Activated CD4-positive, alpha-beta T cell treated with anti-CD3 and anti-CD28 coated beads, Interleukin-2, amount 10 ng/mL, durations not matched to agents 7 days and 5 days (primary cell): ENCODE results near the gene ADRA1B. TPM values are rescaled to one million over a fixed set of nuclear protein-coding genes. Genes with fewer than 3 reads are reported as not detected.

Experiments
- CTCF ChIA-PET: fragments of 350-600 bp; sonication (Branson Sonifier 250); formaldehyde crosslinking; loops from one replicate; lab custom pipeline; 2021; ENCODE audit warnings: antibody characterized with exemption; lab: Charles Lee
- POLR2A ChIA-PET: fragments of 350-600 bp; sonication (Branson Sonifier 250); formaldehyde crosslinking; loops from one replicate; lab custom pipeline; 2021; ENCODE audit warnings: antibody characterized with exemption; lab: Charles Lee
- DNase-seq: peaks from one replicate; pipeline ENCODE4 v3.0.0-alpha.2; 2020
- H3K27ac Mint-ChIP-seq: one replicate; pipeline ENCODE4 v1.8.0; 2021; ENCODE audit warnings: mild to moderate bottlenecking, moderate library complexity, mixed read lengths
- H3K27me3 Mint-ChIP-seq: one replicate; pipeline ENCODE4 v1.8.0; 2021; ENCODE audit warnings: mixed read lengths
- H3K36me3 Mint-ChIP-seq: one replicate; pipeline ENCODE4 v1.8.0; 2021; ENCODE audit warnings: low read depth, mixed read lengths
- H3K4me1 Mint-ChIP-seq: one replicate; pipeline ENCODE4 v1.8.0; 2021; ENCODE audit warnings: mixed read lengths
- H3K4me3 Mint-ChIP-seq: one replicate; pipeline ENCODE4 v1.8.0; 2021; ENCODE audit warnings: mild to moderate bottlenecking, moderate library complexity, mixed read lengths
- H3K9me3 Mint-ChIP-seq: one replicate; pipeline ENCODE4 v1.8.0; 2021; ENCODE audit warnings: mixed read lengths
- total RNA-seq, 2 experiments: library from RNA; stranded (reverse); gene quantifications; one replicate each; pipeline ENCODE4 v1.2.3, GENCODE V29; 2021

ADRA1B gene
- total RNA-seq, 2 experiments from 2014 or later: not detected

DNA sequence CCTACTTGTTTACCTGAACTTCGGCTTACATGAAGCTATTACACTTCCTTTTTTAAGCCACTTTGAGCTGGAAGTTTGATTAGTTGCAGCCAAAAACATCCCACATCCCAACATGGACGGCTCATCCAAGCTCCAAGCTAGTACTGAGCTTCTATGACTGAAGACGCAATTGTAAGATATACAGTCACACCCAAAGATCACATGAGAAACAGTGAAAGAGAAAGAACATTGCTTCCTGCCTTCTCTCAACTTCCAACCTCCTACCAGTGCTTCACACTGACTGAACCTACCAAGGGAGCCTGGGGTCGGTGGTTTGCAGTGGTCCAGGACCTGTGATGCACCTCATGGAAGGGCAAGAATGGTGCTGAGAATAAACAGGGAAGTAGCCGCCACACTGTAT, 27.4 kb upstream of the ADRA1B start:
- H3K27me3 Mint-ChIP-seq: peaks cover 5% of the 10 kb centered on the region
- DNase-seq: no peak
- H3K9me3 Mint-ChIP-seq: no peaks in the 10 kb centered on the region
- CTCF ChIA-PET: no interaction called here
- POLR2A ChIA-PET: no interaction called here
- no peak overlapping the region for H3K4me3 Mint-ChIP-seq
- H3K27ac Mint-ChIP-seq: no peak overlapping the region
- no peaks in the 10 kb centered on the region for H3K4me1 Mint-ChIP-seq
- H3K36me3 Mint-ChIP-seq: no peaks in the 10 kb centered on the region

DNA sequence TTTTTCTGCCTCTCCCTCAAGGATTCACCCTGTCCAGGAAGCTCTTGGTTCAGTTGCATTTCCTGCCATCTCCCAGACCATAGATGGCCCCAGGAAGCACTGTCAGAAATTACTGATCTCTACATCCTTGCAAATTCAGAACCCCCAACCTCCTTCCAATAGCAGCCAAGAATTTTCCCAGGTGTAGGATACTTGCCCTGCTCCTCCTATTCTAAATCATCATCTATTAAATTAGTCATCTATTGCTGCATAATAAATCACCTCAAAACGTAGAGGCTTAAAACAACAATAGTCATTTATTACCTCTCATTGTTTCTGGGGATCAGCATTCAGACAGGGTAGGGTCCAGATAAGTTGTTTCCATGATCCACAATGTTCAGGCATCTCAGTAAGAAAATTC, 26.1 kb upstream of the ADRA1B start:
- Mint-ChIP-seq H3K9me3 (no peaks in the 10 kb centered on the region), H3K36me3 (no peaks in the 10 kb centered on the region), H3K4me1 (no peaks in the 10 kb centered on the region), H3K27ac (no peak overlapping the region), H3K27me3 (peaks cover 5% of the 10 kb centered on the region), H3K4me3 (no peak overlapping the region)
- CTCF ChIA-PET: no interaction called here
- POLR2A ChIA-PET: no interaction called here
- no peak for DNase-seq

DNA sequence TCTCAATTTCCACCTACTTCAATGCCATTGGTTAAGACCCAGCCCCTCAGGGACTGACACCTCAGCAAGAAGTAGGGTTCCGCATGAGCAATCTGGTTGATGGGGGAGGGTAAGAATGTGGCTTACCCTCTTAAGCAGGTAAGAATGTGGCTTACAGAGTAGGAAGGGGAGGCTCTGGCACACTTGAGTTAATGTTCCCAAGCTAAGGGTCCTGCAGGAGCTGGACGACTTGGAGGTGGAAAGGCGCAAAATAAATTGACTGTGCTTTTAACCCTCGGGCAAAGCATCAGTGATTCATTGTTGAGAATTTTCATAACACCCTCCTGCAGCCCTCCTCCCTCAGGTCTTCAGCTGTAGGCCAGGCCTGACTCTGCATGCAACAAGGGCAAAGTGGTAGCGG, 24.9 kb upstream of the ADRA1B start:
- Mint-ChIP-seq H3K4me3 (no peak overlapping the region), H3K27ac (no peak overlapping the region), H3K9me3 (no peaks in the 10 kb centered on the region), H3K36me3 (no peaks in the 10 kb centered on the region), H3K27me3 (peaks cover 6% of the 10 kb centered on the region), H3K4me1 (no peaks in the 10 kb centered on the region)
- no peak for DNase-seq
- ChIA-PET POLR2A (no interaction called here), CTCF (no interaction called here)

DNA sequence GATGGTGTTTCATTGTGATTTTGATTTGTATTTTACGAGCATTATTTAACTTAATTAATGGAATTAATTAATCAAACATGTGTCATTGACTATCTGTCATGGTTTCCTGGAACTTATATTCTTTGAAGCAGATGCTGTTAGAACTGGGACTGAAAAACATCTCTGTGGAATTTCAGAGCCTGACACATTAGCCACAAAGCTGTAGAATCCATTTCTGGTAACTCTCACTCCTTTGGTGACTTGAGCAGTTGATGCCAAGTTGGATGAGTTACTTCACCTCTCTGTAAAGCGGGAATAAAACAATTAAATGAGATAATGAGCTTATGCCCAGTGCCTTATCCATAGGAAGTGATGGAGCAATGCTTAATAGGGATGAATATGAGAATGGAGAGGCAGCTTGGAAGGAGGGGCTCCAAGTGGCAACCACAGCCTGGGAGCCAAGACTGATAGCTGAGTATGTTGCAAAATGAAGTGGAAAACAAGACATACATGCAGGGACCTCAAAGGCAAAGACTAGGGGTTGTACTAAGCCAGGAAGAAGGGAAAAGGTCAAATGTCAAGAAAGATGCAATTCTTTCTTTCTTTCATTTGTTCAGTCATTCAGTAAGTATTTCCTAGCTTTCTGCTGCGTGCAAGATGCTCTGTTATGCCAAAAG, 23.1 kb upstream of the ADRA1B start:
- no peak overlapping the region for H3K4me3 Mint-ChIP-seq
- no peak for DNase-seq
- ChIA-PET CTCF (no interaction called here), POLR2A (no interaction called here)
- H3K27ac Mint-ChIP-seq: no peak overlapping the region
- H3K4me1 Mint-ChIP-seq: no peaks in the 10 kb centered on the region
- H3K27me3 Mint-ChIP-seq: peaks cover 11% of the 10 kb centered on the region
- H3K36me3 Mint-ChIP-seq: no peaks in the 10 kb centered on the region
- H3K9me3 Mint-ChIP-seq: no peaks in the 10 kb centered on the region

DNA sequence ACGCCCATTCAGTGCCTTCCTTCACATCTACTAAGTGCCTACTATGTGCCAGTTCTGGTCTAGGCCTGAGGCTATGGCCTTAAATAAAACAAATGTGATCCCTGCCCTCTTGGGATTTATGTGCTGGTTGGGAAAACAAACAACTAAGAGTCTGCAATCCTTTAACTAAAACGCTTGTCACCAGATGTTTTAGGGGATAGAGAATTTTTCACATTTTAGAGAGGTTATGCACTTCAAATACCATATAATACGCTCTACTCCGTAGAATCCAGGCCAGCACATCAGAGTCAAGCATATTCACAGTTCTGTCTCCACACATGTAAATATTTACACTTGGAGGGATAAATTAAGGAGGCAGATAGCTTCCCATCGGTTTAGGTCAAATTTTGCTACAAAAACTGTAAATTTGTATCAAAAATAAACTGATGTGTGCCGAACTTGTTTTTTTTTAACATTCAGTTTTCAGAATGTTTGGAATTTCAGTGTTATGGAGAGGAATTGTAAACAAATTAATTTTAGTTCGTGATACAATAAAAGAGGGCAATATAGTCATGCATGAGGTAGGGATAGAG, 22.0 kb upstream of the ADRA1B start:
- H3K9me3 Mint-ChIP-seq: no peaks in the 10 kb centered on the region
- H3K27ac Mint-ChIP-seq: no peak overlapping the region
- no peaks in the 10 kb centered on the region for H3K36me3 Mint-ChIP-seq
- peaks cover 8% of the 10 kb centered on the region for H3K27me3 Mint-ChIP-seq
- ChIA-PET CTCF (no interaction called here), POLR2A (no interaction called here)
- no peak overlapping the region for H3K4me3 Mint-ChIP-seq
- DNase-seq: no peak
- H3K4me1 Mint-ChIP-seq: no peaks in the 10 kb centered on the region

DNA sequence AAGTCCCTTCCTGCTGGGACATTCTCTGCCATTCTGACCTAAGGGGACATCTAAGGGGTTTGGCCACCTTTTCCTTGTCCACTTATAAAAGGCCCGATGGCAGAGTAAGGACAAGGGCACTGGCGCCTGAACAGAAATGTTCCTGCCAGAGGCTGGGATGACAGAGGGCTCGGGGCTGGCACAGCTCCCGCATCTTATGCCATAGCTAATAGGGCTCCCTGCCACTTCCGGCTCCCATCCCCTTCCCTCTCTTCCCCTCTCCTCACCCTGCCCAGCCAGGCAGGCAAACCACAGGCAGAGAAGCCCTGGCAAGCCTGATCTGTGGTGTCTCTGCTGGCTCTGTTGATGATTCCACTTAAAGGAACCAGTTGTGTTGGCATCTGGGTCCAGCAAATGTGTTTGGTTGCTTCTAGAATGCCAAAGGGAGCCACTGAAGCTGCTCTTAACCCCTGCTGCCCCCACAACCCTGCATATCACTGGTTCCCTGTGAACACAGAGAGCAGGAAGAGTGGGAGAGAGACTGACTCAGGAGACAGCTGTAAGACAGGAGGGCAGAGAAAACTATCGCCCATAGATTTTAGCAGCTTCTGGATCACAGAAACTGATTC, 18.4 kb upstream of the ADRA1B start:
- CTCF ChIA-PET: no interaction called here
- H3K27me3 Mint-ChIP-seq: peaks cover 9% of the 10 kb centered on the region

DNA sequence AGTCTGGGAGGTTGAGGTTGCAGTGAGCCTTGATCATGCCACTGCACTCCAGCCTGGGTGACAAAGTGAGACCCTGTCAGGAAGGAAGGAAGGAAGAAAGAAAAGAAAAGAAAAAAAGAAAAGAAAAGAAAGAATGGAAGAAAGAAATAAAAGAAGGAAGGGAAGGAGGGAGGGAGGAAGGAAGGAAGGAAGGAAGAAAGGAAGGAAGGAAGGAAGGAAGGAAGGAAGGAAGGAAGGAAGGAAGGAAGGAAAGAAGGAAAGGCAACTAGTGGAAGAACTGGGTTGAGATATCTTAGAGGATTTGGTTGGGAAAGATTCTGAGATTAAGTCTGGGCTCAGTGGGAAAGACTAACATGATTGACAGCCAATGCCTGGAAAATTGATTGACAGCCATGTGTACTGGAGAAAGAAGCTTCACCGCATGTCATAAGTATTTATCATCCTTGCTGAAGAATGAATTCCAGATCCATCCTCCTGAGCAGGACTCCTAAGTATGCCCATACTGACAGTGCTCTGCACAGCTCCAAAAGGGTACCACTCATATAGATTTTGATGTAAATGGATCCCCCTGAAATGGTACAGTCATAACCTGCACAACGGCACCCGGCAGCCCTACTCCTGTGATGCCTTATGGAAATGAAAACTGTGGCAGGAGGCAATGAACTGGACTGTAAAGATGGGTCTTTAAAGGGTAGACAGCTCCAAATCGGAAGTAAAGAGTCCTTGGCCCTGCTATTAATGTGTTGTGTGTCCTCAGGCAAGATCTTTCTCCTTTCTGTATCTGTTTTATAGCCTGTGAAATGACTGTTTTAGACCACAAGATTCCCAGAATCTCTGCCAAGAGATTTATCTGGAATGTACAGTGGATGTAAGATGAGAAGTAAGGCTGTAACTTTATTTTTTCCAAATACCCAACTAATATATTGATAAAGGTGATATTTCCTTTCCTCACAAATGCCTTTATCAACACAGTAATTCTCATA, 16.9 kb upstream of the ADRA1B start:
- ChIA-PET CTCF (no interaction called here), POLR2A (no interaction called here)
- H3K36me3 Mint-ChIP-seq: no peaks in the 10 kb centered on the region
- peaks cover 4% of the 10 kb centered on the region for H3K4me1 Mint-ChIP-seq
- DNase-seq: no peak
- no peak overlapping the region for H3K4me3 Mint-ChIP-seq
- no peaks in the 10 kb centered on the region for H3K9me3 Mint-ChIP-seq
- peaks cover 9% of the 10 kb centered on the region for H3K27me3 Mint-ChIP-seq
- H3K27ac Mint-ChIP-seq: no peak overlapping the region

More for the DNA sequence above, 18.4 kb upstream of the ADRA1B start:
- Mint-ChIP-seq H3K27ac (no peak overlapping the region), H3K9me3 (no peaks in the 10 kb centered on the region), H3K4me3 (no peak overlapping the region), H3K36me3 (no peaks in the 10 kb centered on the region), H3K4me1 (peaks cover 4% of the 10 kb centered on the region)
- DNase-seq: no peak
- POLR2A ChIA-PET: no interaction called here

DNA sequence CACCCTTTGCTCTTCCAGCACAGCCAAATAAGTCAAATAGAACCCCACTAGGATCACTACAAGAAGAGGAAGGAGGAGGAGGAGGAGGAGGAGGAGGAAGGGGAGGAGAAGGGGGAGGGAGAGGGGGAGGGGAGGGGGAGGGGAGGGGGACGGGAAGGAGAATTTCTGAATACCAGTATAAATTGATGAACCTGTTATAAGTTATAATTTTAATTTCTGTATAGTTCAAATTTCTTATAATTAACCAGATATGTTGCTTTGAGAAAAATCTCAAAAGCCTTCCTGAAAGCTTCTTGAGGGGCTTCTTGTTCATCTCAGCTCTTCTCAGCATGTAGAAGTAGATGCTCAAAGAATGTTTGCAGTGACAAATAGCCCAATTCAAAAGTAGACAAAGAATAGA, 15.0 kb upstream of the ADRA1B start:
- no peak for DNase-seq
- Mint-ChIP-seq H3K4me3 (no peak overlapping the region), H3K27me3 (peaks cover 9% of the 10 kb centered on the region), H3K4me1 (peaks cover 8% of the 10 kb centered on the region), H3K27ac (no peak overlapping the region), H3K9me3 (no peaks in the 10 kb centered on the region), H3K36me3 (no peaks in the 10 kb centered on the region)
- ChIA-PET CTCF (no interaction called here), POLR2A (no interaction called here)

DNA sequence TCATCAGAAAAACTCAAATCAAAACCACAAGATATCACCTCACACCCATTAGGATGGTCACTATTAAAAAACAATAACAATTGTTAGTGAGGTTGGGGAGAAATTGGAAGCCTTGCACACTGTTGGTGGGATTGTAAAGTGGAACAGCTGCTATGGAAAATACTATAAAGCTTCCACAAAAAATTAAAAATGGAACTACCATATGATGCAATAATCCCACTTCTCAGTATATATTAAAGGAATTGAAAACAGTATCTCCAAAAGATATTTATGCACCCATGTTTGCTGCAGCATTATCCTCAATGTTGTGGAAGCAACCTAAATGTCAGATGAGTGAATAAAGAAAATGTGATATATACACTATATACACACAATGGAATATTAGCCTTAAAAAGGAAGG, 14.5 kb upstream of the ADRA1B start:
- Mint-ChIP-seq H3K4me3 (no peak overlapping the region), H3K36me3 (no peaks in the 10 kb centered on the region), H3K27me3 (peaks cover 6% of the 10 kb centered on the region), H3K9me3 (no peaks in the 10 kb centered on the region), H3K4me1 (peaks cover 8% of the 10 kb centered on the region), H3K27ac (no peak overlapping the region)
- no peak for DNase-seq
- ChIA-PET CTCF (no interaction called here), POLR2A (no interaction called here)

DNA sequence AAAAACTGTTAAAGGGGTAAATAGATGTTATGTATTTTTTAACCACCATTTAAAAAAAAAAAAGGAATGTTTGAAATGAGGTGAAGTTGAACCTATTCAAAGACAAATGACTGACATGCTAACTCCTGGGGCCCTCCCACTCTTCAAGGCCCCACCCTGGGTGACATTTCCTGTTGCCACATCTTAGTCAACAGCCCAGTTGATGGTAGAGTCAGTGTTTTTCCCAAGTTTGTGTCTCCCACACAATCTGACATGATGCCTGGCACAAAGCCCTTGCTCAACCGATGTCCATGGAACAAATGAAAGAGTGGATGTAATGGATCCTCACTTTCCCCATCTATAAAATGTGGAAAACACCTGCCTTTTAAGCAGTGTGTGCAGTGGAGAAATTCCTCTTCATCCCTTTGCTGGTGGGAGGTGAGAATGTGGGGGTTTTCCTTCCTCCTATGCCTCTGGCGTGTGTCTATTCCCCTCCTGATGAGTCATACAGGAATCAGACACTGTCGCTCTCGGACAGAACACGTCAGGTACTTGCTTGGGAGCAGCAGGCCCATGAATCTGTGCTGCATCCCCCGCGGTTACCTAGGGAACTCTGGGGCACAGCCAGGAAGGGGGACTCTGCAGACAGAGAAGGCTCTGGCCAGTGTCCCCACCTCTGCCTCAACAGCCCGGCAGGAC, 13.7 kb upstream of the ADRA1B start:
- ChIA-PET CTCF (no interaction called here), POLR2A (no interaction called here)
- H3K4me3 Mint-ChIP-seq: no peak overlapping the region
- peaks cover 10% of the 10 kb centered on the region for H3K27me3 Mint-ChIP-seq
- no peak overlapping the region for H3K27ac Mint-ChIP-seq
- peaks cover 8% of the 10 kb centered on the region for H3K4me1 Mint-ChIP-seq
- no peaks in the 10 kb centered on the region for H3K36me3 Mint-ChIP-seq
- H3K9me3 Mint-ChIP-seq: no peaks in the 10 kb centered on the region
- no peak for DNase-seq

DNA sequence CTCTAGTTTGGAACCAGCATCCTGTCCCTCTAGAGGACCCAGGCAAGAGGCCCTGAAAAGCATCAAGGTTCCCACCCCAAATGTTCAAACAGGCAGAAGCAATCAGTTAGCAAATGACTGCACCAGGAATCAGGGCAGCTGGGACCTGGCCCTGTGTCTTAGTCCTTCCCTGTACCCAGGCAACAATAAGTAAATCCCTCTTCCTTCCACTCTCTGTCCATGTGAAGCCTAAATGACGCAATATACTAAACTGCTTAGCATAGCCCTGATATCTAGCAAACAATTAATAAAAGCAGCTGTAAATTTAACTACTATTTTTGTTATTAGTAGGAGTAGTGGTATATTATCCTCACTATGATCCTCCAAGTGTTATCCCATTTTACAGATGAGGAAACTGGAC, 13.2 kb upstream of the ADRA1B start:
- no peak for DNase-seq
- POLR2A ChIA-PET: no interaction called here
- H3K36me3 Mint-ChIP-seq: no peaks in the 10 kb centered on the region

DNA sequence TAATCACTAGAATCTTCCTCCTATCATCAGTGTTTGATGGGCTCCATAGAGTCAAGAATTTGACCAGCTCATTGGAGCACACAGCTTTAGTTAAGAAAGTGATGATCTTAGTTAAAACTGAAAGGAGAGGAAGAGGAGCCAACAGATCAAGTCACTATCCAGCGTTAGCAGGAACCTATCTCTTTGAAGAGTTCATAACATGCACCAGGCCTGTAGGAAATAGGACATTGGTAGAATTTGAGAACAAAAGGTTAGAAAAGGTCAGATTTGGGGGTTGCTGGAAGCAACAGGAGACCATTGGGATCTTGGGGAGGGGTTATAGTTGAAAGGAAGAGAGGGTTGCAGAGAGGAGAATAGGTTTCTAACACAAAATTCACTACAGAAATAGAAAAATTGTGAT, 11.4 kb upstream of the ADRA1B start:
- ChIA-PET POLR2A (no interaction called here), CTCF (no interaction called here)
- Mint-ChIP-seq H3K4me1 (peaks cover 8% of the 10 kb centered on the region), H3K27ac (no peak overlapping the region), H3K9me3 (no peaks in the 10 kb centered on the region), H3K4me3 (no peak overlapping the region), H3K36me3 (no peaks in the 10 kb centered on the region), H3K27me3 (peaks cover 7% of the 10 kb centered on the region)
- no peak for DNase-seq

More for the DNA sequence above, 13.2 kb upstream of the ADRA1B start:
- H3K27me3 Mint-ChIP-seq: peaks cover 8% of the 10 kb centered on the region
- H3K27ac Mint-ChIP-seq: no peak overlapping the region
- no peak overlapping the region for H3K4me3 Mint-ChIP-seq
- CTCF ChIA-PET: no interaction called here
- H3K9me3 Mint-ChIP-seq: no peaks in the 10 kb centered on the region
- peaks cover 8% of the 10 kb centered on the region for H3K4me1 Mint-ChIP-seq
